GM18505 (cell line): Measurements from ENCODE around the gene APPL2.
"Not testable (repeated sequence)": the region's sequence is repeated elsewhere in the genome, so short reads cannot be mapped to it uniquely, and the experiment has no call there.

Experiments
- ATAC-seq: cut with Tn5 transposase; IDR thresholded peaks from one replicate; pipeline ENCODE4 v1.9.1; 2021; ENCODE audit not compliant: unreplicated experiment
- POLR2A ChIP-seq: IDR thresholded peaks from 4 replicates; pipeline ENCODE4 v1.6.1; 2011; ENCODE audit warnings: borderline replicate concordance; ENCODE audit not compliant: insufficient read depth, insufficient read length; ENCODE audit errors: extremely low read depth

Gene APPL2

GRCh38 chr12:105271364-105271763, 35.4 kb upstream of the APPL2 start:
- no peak for ATAC-seq
- TF ChIP-seq POLR2A: no peak

- no peak for TF ChIP-seq POLR2A
- ATAC-seq: no peak
Observed at GRCh38 chr12:105270671-105271255, 34.8 kb upstream of the APPL2 start.

- no peak for ATAC-seq
Observed at GRCh38 chr12:105267711-105268110, 31.7 kb upstream of the APPL2 start.

GRCh38 chr12:105264771-105265170, 28.8 kb upstream of the APPL2 start:
- no peak for ATAC-seq
- TF ChIP-seq POLR2A: no peak

More at GRCh38 chr12:105267711-105268110, 31.7 kb upstream of the APPL2 start:
- no peak for TF ChIP-seq POLR2A

GRCh38 chr12:105262461-105263184, 26.6 kb upstream of the APPL2 start:
- no peak for TF ChIP-seq POLR2A
- no peak for ATAC-seq

GRCh38 chr12:105261010-105261409, 25.0 kb upstream of the APPL2 start:
- TF ChIP-seq POLR2A: no peak
- ATAC-seq: no peak

- no peak for ATAC-seq
- TF ChIP-seq POLR2A: no peak
Observed at GRCh38 chr12:105259226-105259625, 23.3 kb upstream of the APPL2 start.

GRCh38 chr12:105257321-105257728, 21.4 kb upstream of the APPL2 start:
- no peak for TF ChIP-seq POLR2A
- ATAC-seq: no peak

- no peak for TF ChIP-seq POLR2A
- no peak for ATAC-seq
Observed at GRCh38 chr12:105256921-105257320, 20.9 kb upstream of the APPL2 start.

GRCh38 chr12:105256431-105256830, 20.5 kb upstream of the APPL2 start:
- not testable (repeated sequence) for ATAC-seq

- TF ChIP-seq POLR2A: no peak
- ATAC-seq: no peak
Observed at GRCh38 chr12:105256011-105256410, 20.0 kb upstream of the APPL2 start.

GRCh38 chr12:105253866-105254513, 18.0 kb upstream of the APPL2 start:
- no peak for ATAC-seq
- no peak for TF ChIP-seq POLR2A

GRCh38 chr12:105252901-105253300, 16.9 kb upstream of the APPL2 start:
- no peak for ATAC-seq

GRCh38 chr12:105245776-105246427, 9.9 kb upstream of the APPL2 start:
- not testable (repeated sequence) for ATAC-seq

More at GRCh38 chr12:105252901-105253300, 16.9 kb upstream of the APPL2 start:
- TF ChIP-seq POLR2A: no peak
